ENCODE measurements around the gene LDLRAD1. TPM values are rescaled to one million over a fixed set of nuclear protein-coding genes. Genes with fewer than 3 reads are reported as not detected.

The LDLRAD1 gene
- total and polyA plus RNA-seq, 2 experiments from 2014 or later: not detected

GRCh38 chr1:54041806-54042205 lies 23.8 kb upstream of the LDLRAD1 start:
- no peak overlapping the region for H3K4me3 Mint-ChIP-seq
- no peak for TF ChIP-seq ETS1 (IDR thresholded peaks at IDR 0.05)
- TF ChIP-seq ZNF462 (CRISPR knock-in tag; IDR thresholded peaks at IDR 0.05): no peak
- TF ChIP-seq ZNF331 (CRISPR knock-in tag; IDR thresholded peaks at IDR 0.05; ENCODE audit: low read depth): no peak
- no peak for TF ChIP-seq JUNB (IDR thresholded peaks at IDR 0.05; ENCODE audit: unreplicated experiment)
- no peak for TF ChIP-seq EZH2 (IDR thresholded peaks at IDR 0.05; ENCODE audit: low read depth, unreplicated experiment)
- TF ChIP-seq CREB1 (CRISPR knock-in tag; IDR thresholded peaks at IDR 0.05; ENCODE audit: low read depth): no peak
- no peak for TF ChIP-seq REST (IDR thresholded peaks at IDR 0.05; ENCODE audit: unreplicated experiment)
- TF ChIP-seq ZNF114 (CRISPR knock-in tag; IDR thresholded peaks at IDR 0.05): no peak
- no peak for TF ChIP-seq STAT1 (IDR thresholded peaks at IDR 0.05; ENCODE audit: unreplicated experiment)
- no peak for TF ChIP-seq POLR2AphosphoS5 (IDR thresholded peaks at IDR 0.05; ENCODE audit: low read depth)
- no peak for DNase-seq (ENCODE audit: low spot score)
- H3K36me3 ChIP-seq (ENCODE audit: insufficient read depth): peaks cover 15% of the 10 kb centered on the region
- H3K9me2 ChIP-seq (ENCODE audit: insufficient read depth): no peaks in the 10 kb centered on the region
- H2AFZ ChIP-seq: no peak overlapping the region
- H3K27ac ChIP-seq (ENCODE audit: low read depth): no peak overlapping the region
- no peak overlapping the region for H3K27ac Mint-ChIP-seq
- H3K27me3 Mint-ChIP-seq (ENCODE audit: insufficient read depth, low read depth, poor library complexity): no peaks in the 10 kb centered on the region
- ATAC-seq: no peak
- no peaks in the 10 kb centered on the region for H3K9me3 Mint-ChIP-seq
- no peaks in the 10 kb centered on the region for H3K4me1 ChIP-seq (ENCODE audit: insufficient read depth)
- peaks cover 10% of the 10 kb centered on the region for H3K79me2 ChIP-seq (replicated peaks; ENCODE audit: insufficient read depth)
- H4K20me1 ChIP-seq (replicated peaks; ENCODE audit: insufficient read depth): no peaks in the 10 kb centered on the region; the same call in 1 of the 2 replicates
- H3K36me3 Mint-ChIP-seq (ENCODE audit: low read depth): peaks cover 18% of the 10 kb centered on the region; the same call in 2 of the 3 replicates
- no peak overlapping the region for H3K4me2 ChIP-seq
- H3K27me3 ChIP-seq (ENCODE audit: insufficient read depth): no peaks in the 10 kb centered on the region
- no peaks in the 10 kb centered on the region for H3K4me1 Mint-ChIP-seq
- no peaks in the 10 kb centered on the region for H3F3A ChIP-seq (replicated peaks; ENCODE audit: low read depth)
- no peak overlapping the region for H3K4me3 ChIP-seq
